Skeletal muscle tissue (tissue), 4 donors: ENCODE results near the gene CLCF1. TPM values are rescaled to one million over a fixed set of nuclear protein-coding genes. Genes with fewer than 3 reads are reported as not detected.
A peak's percentile ranks its signal among the peaks of the same experiment; 100 is the strongest.
"Not testable (repeated sequence)": the region's sequence is repeated elsewhere in the genome, so short reads cannot be mapped to it uniquely, and the experiment has no call there.

ENCODE experiments used
- H3K27ac ChIP-seq: one replicate; pipeline ENCODE4 v1.7.0; 2013; ENCODE audit warnings: mild to moderate bottlenecking, low read depth, low read length, inconsistent platforms
- H3K27me3 ChIP-seq, 3 donors: one replicate each; pipeline ENCODE4 v1.7.0; 2013; ENCODE audit warnings: low read length in 3 of 3; ENCODE audit not compliant: control insufficient read depth in 3 of 3, insufficient read depth in 3 of 3
- H3K36me3 ChIP-seq, 3 donors: one replicate each; pipeline ENCODE4 v1.7.0; 2013; ENCODE audit warnings: low read length in 3 of 3; ENCODE audit not compliant: control insufficient read depth in 3 of 3, insufficient read depth in 3 of 3
- H3K4me1 ChIP-seq, 3 donors: one replicate each; pipeline ENCODE4 v1.7.0; 2013; ENCODE audit warnings: low read length in 3 of 3, mild to moderate bottlenecking in 3 of 3; ENCODE audit not compliant: control insufficient read depth in 3 of 3, insufficient read depth in 3 of 3
- H3K4me3 ChIP-seq, 3 donors: one replicate each; pipeline ENCODE4 v1.7.0; 2013; ENCODE audit warnings: low read length in 3 of 3
- H3K9ac ChIP-seq, 3 donors: one replicate each; pipeline ENCODE4 v1.7.0; 2013; ENCODE audit warnings: low read length in 3 of 3, mild to moderate bottlenecking in 3 of 3, moderate library complexity in 2 of 3, low read depth in 1 of 3
- H3K9me3 ChIP-seq, 3 donors: one replicate each; pipeline ENCODE4 v1.7.0; 2013; ENCODE audit warnings: low read length in 3 of 3; ENCODE audit not compliant: control insufficient read depth in 3 of 3
- total RNA-seq: library from RNA; depleted of rRNA; stranded (reverse); fragments of >200 nt; gene quantifications from one replicate; pipeline ENCODE4 v1.2.3, GENCODE V29; 2014
- donor health status: Osteomylitis.

The CLCF1 gene
- total RNA-seq, 1 donor from 2014 or later: 1.0 TPM

- Histone ChIP-seq H3K4me3 (peak overlapping the region; percentile 66 to 82 (median 71)), H3K9ac (peak overlapping the region; percentile 64 to 77 (median 76)), H3K36me3 (peaks cover 23 to 28% (median 24%) of the 10 kb centered on the region in 3 donors), H3K4me1 (peaks cover 22 to 33% (median 23%) of the 10 kb centered on the region in 3 donors), H3K27ac (peak overlapping the region; percentile 94)
- H3K9me3 ChIP-seq, H3K27me3 ChIP-seq: not testable (repeated sequence)
These were observed 28.9 kb upstream of the CLCF1 start for GRCh38 chr11:67402192-67402839.

- Histone ChIP-seq H3K36me3 (peaks cover 25 to 29% (median 25%) of the 10 kb centered on the region in 3 donors), H3K27ac (peak within 1 kb of the TSS; percentile 94), H3K4me1 (peaks cover 21 to 33% (median 22%) of the 10 kb centered on the region in 3 donors), H3K4me3 (peak within 1 kb of the TSS; percentile 82 to 87 (median 85)), H3K9ac (peak within 1 kb of the TSS; percentile 90 to 98 (median 96)), H3K9me3 (no peaks in the 10 kb centered on the region), H3K27me3 (peaks cover 0 to 4% (median 0%) of the 10 kb centered on the region in 3 donors)
These were observed 28.2 kb upstream of the CLCF1 start, which contains the start of gene PPP1CA for GRCh38 chr11:67401495-67402191. Gene PPP1CA, minus strand, starts transcription at chr11:67401858. Its CDS starts 76 bp downstream, at chr11:67401782.

GRCh38 chr11:67400942-67401494, 27.6 kb upstream of the CLCF1 start:
- Histone ChIP-seq H3K27me3 (peaks cover 0 to 3% (median 0%) of the 10 kb centered on the region in 3 donors), H3K36me3 (peaks cover 27 to 33% (median 28%) of the 10 kb centered on the region in 3 donors), H3K27ac (peak overlapping the region; percentile 94), H3K9ac (peak overlapping the region; percentile 90 to 98 (median 96)), H3K9me3 (no peaks in the 10 kb centered on the region), H3K4me3 (peak overlapping the region; percentile 82 to 87 (median 85)), H3K4me1 (peaks cover 21 to 33% (median 22%) of the 10 kb centered on the region in 3 donors)

- Histone ChIP-seq H3K4me1 (peaks cover 21 to 33% (median 22%) of the 10 kb centered on the region in 3 donors), H3K9me3 (no peaks in the 10 kb centered on the region), H3K27ac (peak overlapping the region; percentile 94), H3K27me3 (peaks cover 0 to 3% (median 0%) of the 10 kb centered on the region in 3 donors), H3K9ac (peak overlapping the region; percentile 90 to 98 (median 96)), H3K36me3 (peaks cover 31 to 34% (median 33%) of the 10 kb centered on the region in 3 donors), H3K4me3 (peak overlapping the region; percentile 82 to 87 (median 85))
These were observed 27.0 kb upstream of the CLCF1 start for GRCh38 chr11:67400251-67400941.

- no peaks in the 10 kb centered on the region for H3K9me3 ChIP-seq
- no peak overlapping the region for H3K27ac ChIP-seq
- no peaks in the 10 kb centered on the region for H3K27me3 ChIP-seq
- H3K36me3 ChIP-seq: peaks cover 33 to 35% (median 35%) of the 10 kb centered on the region in 3 donors
- H3K4me3 ChIP-seq: no peak overlapping the region
- peak overlapping the region in 2 of 3 donors; percentile 23 to 33 for H3K9ac ChIP-seq
- H3K4me1 ChIP-seq: peaks cover 21 to 33% (median 22%) of the 10 kb centered on the region in 3 donors
These were observed 25.5 kb upstream of the CLCF1 start for GRCh38 chr11:67398661-67399563.

- H3K4me3 ChIP-seq: no peak overlapping the region
- peaks cover 21 to 33% (median 22%) of the 10 kb centered on the region in 3 donors for H3K4me1 ChIP-seq
These were observed 24.7 kb upstream of the CLCF1 start for GRCh38 chr11:67397986-67398660.

GRCh38 chr11:67397536-67397935, 24.1 kb upstream of the CLCF1 start:
- H3K27me3 ChIP-seq: no peaks in the 10 kb centered on the region
- peaks cover 24 to 36% (median 25%) of the 10 kb centered on the region in 3 donors for H3K4me1 ChIP-seq
- peak overlapping the region in 1 of 3 donors; percentile 33 for H3K9ac ChIP-seq
- no peaks in the 10 kb centered on the region for H3K9me3 ChIP-seq
- H3K36me3 ChIP-seq: peaks cover 33 to 41% (median 39%) of the 10 kb centered on the region in 3 donors
- H3K4me3 ChIP-seq: no peak overlapping the region
- H3K27ac ChIP-seq: no peak overlapping the region

More at GRCh38 chr11:67397986-67398660, 24.7 kb upstream of the CLCF1 start:
- Histone ChIP-seq H3K9ac (peak overlapping the region in 1 of 3 donors; percentile 33), H3K9me3 (no peaks in the 10 kb centered on the region), H3K36me3 (peaks cover 33 to 41% (median 39%) of the 10 kb centered on the region in 3 donors), H3K27me3 (no peaks in the 10 kb centered on the region), H3K27ac (no peak overlapping the region)

GRCh38 chr11:67396587-67397389, 23.4 kb upstream of the CLCF1 start:
- H3K4me1 ChIP-seq: peaks cover 25 to 37% (median 26%) of the 10 kb centered on the region in 3 donors

More at GRCh38 chr11:67396587-67397389, 23.4 kb upstream of the CLCF1 start:
- no peak overlapping the region for H3K9ac ChIP-seq
- no peaks in the 10 kb centered on the region for H3K27me3 ChIP-seq
- peaks cover 33 to 41% (median 39%) of the 10 kb centered on the region in 3 donors for H3K36me3 ChIP-seq
- H3K4me3 ChIP-seq: no peak overlapping the region
- H3K27ac ChIP-seq: no peak overlapping the region
- no peaks in the 10 kb centered on the region for H3K9me3 ChIP-seq
